HG03103 (cell line): ENCODE measurements around the gene LOC101059915.
A peak's percentile ranks its signal among the peaks of the same experiment; 100 is the strongest.

Experiments used
- ATAC-seq: cut with Tn5 transposase; IDR thresholded peaks from one replicate; pipeline ENCODE4 v1.9.1; 2021; ENCODE audit warnings: low read depth; ENCODE audit not compliant: unreplicated experiment

Gene LOC101059915

GRCh38 chrX:71667328-71668247 lies at the start of gene LOC101059915:
Gene LOC101059915, plus strand, starts transcription at chrX:71667546.
- ATAC-seq: no peak

DNA sequence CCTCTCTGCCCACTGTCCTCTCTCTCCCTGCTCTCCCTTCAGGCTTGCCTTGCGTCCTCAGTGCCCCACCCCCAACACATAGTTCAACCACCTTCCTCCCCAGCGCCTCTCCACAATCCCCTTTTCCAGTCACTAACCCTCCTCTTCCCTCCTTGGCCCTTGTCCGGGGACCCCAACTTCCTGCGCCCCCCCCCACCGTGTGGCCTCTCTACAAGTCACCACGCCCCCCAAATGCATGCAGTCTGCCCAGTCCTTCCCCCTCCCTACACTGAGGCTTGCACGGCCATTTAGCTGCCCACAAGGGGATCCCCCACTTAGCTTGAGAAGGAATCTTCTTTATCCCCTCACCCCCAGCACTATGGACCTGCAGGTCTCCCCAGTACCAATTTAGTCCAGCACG lies 49.6 kb upstream of the LOC101059915 start:
- no peak for ATAC-seq

DNA sequence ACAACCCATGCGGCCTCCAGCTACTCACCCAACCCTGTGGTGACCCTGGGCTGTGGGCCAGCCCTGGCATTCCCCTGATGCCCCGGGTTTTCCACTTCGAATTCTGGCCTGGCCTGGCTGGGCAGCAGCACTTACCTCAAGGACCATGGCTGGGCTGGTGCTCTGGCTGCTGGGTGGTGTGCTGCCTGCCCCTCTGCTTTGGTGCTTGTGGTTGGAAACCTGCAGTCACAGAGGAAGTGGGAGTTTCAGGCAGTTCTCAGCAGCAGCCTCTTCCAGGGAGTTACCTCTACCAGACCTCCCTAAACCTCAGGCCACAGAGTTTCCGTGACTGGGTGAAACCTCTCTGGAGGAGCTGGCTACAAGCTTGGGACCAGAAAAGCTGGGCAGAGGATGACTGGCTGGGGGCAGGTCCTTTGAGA lies 49.0 kb upstream of the LOC101059915 start, which contains the start of gene CXCR3:
Gene CXCR3, minus strand, starts transcription at position 209 of the 419 bp plus-strand sequence. Its CDS starts 62 bp downstream, at position 147.
- ATAC-seq: peak; percentile 46

- no peak for ATAC-seq
Observed at GRCh38 chrX:71618787-71619186, 48.6 kb upstream of the LOC101059915 start.

- no peak for ATAC-seq
Observed at GRCh38 chrX:71619193-71619592, 48.2 kb upstream of the LOC101059915 start.

DNA sequence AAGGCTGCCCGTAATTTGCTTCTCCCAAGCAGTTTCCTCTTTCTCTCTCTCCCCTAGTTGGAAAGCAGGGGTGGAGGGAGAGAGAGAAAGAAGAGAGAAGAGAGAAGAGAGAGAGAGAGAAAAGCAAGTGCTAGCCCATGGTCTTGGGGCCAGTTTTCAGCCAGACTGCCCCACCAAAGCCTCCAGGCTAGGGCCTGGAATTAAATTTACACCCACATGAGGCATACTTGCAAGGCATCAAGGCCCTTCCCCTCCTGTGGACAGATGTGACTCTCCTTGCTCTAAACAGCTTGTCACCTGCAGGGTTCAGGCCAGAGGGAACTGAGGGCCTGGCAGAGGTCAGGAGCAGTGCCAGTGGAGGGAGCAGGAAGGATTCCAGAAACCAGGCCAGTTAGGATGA lies 47.4 kb upstream of the LOC101059915 start:
- ATAC-seq: no peak

DNA sequence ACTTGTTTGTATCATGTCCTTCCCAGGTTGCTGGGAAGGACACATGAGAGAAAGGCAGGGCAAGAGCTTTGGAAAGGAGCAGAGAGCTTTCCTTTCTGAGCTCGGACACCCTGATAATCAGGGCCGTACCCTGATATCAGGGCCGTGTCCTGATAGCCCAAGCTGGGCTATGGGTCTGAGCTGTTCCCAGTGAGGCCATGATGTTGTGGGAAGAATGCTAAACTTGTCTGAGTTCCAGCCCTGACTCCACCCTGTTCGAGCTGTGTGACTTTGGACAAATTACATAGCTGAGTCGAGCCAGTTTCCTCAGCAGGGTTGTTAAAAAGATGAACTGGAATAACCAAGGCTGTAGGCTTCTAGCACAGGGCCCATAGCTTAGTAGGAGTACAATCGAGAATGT lies 45.7 kb upstream of the LOC101059915 start:
- no peak for ATAC-seq

- ATAC-seq: no peak
Observed at GRCh38 chrX:71622032-71622575, 45.2 kb upstream of the LOC101059915 start.

GRCh38 chrX:71622576-71623450 lies 44.5 kb upstream of the LOC101059915 start:
- peak; percentile 51 for ATAC-seq

DNA sequence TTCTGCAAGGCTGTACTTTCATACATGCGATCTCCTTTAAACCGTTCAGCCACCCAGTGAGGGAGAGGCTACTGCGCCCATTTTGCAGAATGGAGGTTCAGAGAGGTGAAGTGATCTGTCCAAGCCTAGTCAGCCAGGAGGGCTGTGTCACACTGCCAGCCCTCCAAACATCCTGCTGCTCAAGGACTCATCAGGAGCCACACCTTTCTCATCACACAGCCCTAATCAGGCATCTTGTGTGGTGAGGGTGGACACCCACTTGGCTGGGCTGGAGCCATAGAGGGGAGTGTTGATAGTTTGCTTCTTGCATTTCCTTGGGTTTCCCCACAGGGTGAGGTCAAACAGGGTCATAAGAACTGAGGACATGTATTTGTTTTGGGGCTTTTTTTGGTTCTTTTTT lies 43.6 kb upstream of the LOC101059915 start:
- no peak for ATAC-seq

DNA sequence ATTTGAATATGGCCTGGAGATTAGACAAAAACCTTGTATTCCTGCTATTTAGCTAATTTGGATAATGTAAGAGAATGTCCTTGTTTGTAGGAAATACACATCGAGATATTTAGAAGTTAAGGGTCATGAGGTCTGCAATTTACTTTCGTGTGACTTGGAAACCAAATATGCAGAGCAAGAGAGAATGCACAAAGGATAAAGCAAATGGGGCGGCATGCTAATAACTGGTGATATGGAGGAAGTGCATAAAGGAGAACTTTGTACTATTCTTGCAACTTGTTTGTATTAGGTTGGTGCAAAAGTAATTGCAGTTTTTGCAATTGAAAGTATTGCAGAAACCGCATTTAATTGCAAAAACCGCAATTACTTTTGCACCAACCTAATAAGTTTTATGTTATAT lies 41.9 kb upstream of the LOC101059915 start:
- ATAC-seq: no peak

- no peak for ATAC-seq
Observed at GRCh38 chrX:71626576-71626975, 40.8 kb upstream of the LOC101059915 start.

GRCh38 chrX:71627588-71628404 lies 39.5 kb upstream of the LOC101059915 start:
- no peak for ATAC-seq

GRCh38 chrX:71629467-71629866 lies 37.9 kb upstream of the LOC101059915 start:
- ATAC-seq: peak; percentile 92

DNA sequence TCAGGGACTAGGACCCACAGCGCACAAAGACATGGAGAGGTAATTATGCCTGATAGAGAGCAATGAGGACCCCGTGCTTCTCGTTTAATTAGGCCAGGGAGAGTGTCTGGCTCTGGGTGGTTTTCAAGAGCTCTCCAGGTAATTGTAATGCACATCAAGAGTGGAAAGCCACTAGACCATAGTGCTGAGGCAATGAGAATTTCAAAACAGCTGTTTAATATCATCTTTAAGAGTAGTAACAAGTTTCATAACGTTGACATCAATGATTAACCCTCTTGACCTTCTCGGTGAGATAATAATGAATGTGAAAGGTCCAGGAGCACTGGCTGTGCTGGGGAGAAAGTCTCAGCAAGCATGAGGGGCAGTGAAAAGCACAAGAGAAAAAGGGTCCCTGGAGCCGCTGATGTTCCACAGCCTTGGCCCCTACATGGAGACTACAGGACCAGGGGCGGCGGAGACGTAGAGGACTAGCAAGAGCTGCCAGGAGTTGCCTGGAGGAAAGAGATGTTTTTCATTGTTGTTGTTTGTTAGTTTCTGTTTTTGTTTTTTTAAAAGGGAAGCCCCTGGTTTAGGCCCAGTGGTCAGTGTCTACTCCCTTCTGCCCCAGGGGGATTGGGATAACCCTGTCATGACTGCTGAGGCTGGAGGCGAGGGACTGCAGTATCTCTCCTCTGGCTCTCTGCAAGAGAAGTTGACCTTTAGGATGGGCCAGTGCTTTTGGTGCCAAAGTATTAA lies 34.3 kb upstream of the LOC101059915 start:
- no peak for ATAC-seq

GRCh38 chrX:71634366-71634765 lies 33.0 kb upstream of the LOC101059915 start:
- no peak for ATAC-seq

- ATAC-seq: no peak
Observed at GRCh38 chrX:71636438-71637252, 30.7 kb upstream of the LOC101059915 start.

- ATAC-seq: no peak
Observed at GRCh38 chrX:71637253-71637618, 30.1 kb upstream of the LOC101059915 start.

DNA sequence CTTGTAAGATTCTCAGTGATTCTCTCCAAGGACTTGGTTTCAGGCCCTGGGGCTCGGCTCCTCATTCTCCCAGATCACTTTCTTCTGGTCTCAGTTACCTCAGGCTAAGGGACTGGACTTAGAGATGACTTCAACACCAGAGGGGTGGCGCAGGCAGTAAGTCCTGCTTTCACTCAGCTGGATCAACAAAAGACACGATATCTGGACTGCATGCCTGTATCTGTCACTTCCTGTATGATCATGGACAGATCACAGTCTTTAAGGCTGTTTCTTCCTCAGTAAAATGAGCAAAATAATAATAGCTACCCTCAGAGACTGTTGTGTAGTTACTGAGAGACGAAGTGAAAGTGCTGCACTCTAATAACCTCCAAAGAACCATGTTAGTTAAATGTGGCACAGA lies 29.5 kb upstream of the LOC101059915 start:
- ATAC-seq: no peak
